GM21786 (cell line): ENCODE results near the gene GAS2L2.
"Not testable (repeated sequence)": the region's sequence is repeated elsewhere in the genome, so short reads cannot be mapped to it uniquely, and the experiment has no call there.

Experiments used
- ATAC-seq: cut with Tn5 transposase; IDR thresholded peaks from one replicate; pipeline ENCODE4 v1.9.1; 2021; ENCODE audit not compliant: unreplicated experiment

Gene GAS2L2

GRCh38 chr17:35773679-35774425 lies 20.8 kb upstream of the GAS2L2 start:
- no peak for ATAC-seq

- no peak for ATAC-seq
Observed at GRCh38 chr17:35773129-35773528, 20.1 kb upstream of the GAS2L2 start.

- no peak for ATAC-seq
Observed at GRCh38 chr17:35769895-35770486, 17.0 kb upstream of the GAS2L2 start.

GRCh38 chr17:35768797-35769196 lies 15.8 kb upstream of the GAS2L2 start:
- ATAC-seq: no peak

- ATAC-seq: no peak
Observed at GRCh38 chr17:35766903-35767510, 14.0 kb upstream of the GAS2L2 start.

- no peak for ATAC-seq
Observed at GRCh38 chr17:35766489-35766877, 13.4 kb upstream of the GAS2L2 start.

DNA sequence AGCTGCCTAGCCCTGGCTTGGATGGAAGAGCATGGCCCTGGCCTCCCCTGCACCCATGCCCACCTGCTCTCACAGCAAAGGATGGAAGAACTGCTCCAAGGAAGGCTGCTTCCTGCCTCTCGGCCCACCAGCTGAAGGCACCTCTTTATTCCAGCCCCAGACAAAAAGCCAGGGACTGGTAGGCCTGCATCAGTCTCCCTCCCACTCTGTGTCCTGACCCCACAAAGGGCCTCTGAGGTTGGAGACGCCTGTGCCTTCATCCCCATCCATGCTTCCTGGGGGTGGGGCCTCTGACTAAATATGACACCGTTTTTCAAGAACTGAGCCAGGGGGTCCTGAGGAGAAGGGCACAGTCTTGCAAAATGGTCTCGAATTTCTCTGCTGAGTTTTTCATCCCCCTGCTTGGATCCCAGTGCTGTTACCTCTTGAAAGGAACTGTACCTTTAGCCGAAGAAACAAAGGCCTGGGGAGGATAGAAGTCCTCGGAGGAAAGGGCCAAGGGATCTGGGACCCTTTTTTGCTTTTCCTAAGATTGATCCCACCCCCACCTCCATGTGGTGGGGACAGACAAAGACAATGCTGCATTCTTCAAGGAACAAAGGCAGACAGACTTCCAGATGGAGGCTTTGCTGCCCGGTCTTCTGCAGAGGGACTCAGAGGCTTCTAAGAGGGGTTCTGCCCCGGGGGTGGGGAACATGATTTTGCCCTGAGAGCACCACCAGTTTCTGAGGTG lies 12.9 kb upstream of the GAS2L2 start:
- ATAC-seq: no peak

DNA sequence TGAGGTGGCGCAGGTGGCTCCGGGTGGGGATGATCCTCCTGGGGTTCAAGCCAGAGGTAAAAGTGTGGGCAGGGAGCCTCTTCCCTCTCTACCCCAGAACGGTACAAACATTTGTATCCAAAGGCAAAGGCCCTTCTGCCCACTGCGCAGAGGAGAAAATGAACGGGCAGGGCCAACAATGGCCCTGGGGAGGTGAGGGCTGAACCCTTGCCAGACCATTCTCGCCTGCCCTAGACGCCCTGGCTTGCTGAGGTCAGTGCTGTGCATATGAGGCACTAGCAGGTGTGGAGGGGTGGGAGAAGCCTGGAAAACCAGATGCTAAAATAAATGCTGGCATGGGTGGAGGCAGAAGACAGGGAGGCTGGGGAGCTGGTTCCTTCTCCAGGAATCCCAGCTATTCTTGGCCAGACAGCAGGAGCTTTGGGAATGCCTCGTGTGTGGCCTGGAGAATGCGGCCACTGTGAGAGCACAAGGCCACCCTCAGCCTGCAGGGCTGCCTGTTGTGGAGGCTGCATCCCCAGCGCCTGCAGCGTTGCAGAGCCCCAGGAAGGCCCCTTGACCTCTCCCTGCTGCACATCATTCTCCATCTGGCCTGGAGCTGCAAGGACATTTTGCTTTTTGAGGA lies 12.2 kb upstream of the GAS2L2 start:
- no peak for ATAC-seq

GRCh38 chr17:35764123-35764991 lies 11.3 kb upstream of the GAS2L2 start:
- ATAC-seq: peak; percentile 82

DNA sequence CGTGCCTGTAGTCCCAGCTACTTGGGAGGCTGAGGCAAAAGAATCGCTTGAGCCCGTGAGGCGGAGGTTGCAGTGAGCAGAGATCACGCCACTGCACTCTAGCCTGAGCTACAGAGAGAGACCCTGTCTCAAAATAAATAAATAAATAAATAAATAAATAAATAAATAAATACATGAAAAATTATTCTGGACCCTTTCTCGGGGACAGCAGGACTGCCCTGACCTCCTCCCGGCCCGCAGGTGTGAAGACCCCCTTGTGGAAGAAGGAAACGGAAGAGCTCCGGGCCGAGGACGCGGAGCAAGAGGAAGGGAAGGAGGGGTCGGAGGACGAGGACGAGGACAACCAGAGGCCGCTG lies 10.7 kb upstream of the GAS2L2 start:
- no peak for ATAC-seq

DNA sequence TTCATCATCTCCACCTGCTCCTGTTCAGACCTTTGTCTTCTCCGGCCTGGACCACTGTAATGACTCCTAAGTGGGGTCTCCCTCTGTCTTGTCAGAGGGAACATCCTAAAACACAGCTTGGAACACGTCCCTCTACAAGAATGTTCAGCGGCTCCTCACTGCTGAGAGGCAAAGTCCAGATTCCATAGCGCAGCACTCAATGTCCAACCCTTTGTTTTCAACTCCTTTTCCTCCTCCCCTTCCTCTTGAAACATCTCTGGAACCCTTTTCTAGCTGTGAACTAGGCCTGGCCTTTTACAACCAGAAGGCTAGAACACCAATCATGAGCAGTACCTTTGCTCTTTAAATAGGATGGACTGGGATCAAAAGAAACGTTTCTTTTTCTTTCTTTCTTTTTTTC lies 8.6 kb upstream of the GAS2L2 start:
- no peak for ATAC-seq

DNA sequence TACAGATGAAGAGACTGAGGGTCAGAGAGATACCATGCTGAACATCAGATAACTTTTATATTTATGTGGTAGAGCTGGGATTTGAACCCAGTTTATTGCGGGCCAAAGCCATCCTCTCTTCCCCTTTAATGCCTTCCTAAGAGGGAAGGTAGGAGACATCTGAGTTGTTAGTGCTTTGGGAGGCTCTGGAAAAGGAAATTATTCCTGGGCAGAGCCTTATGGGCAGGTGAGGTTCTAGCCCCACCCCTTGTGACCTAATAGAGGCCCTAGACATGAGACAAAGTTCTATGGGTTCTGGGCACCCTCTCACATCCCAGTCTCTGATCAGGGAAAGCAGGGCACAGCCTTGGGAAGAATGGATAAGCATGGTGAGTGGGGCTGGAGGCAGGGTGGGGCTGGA lies 7.5 kb upstream of the GAS2L2 start, which contains the start of gene C17orf50:
TSS of gene C17orf50 (plus strand) at position 301 of the 400 bp plus-strand sequence. CDS start at position 356, 55 bp downstream.
- ATAC-seq: no peak

- ATAC-seq: no peak
Observed at GRCh38 chr17:35757243-35757642, 4.2 kb upstream of the GAS2L2 start.

- no peak for ATAC-seq
Observed at GRCh38 chr17:35752471-35752870, 568 bp downstream of the GAS2L2 start.

DNA sequence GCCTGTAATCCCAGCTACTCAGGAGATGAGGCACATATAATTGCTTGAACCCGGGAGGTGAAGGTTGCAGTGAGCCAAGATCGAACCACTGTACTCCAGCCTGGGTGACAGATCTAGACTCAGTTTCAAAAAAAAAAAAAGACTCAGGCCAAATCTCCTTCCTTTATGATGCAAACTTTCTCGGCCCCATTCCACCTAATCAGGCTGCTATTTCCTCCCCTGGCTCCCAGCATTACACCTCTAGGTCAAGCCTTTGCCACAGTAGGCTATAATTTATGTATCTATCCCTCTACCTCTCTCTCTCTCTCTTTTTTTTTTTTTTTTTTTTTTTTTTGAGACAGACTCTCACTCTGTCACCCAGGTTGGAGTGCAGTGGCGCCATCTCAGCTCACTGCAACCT lies 1.5 kb downstream of the GAS2L2 start:
- ATAC-seq: not testable (repeated sequence)

DNA sequence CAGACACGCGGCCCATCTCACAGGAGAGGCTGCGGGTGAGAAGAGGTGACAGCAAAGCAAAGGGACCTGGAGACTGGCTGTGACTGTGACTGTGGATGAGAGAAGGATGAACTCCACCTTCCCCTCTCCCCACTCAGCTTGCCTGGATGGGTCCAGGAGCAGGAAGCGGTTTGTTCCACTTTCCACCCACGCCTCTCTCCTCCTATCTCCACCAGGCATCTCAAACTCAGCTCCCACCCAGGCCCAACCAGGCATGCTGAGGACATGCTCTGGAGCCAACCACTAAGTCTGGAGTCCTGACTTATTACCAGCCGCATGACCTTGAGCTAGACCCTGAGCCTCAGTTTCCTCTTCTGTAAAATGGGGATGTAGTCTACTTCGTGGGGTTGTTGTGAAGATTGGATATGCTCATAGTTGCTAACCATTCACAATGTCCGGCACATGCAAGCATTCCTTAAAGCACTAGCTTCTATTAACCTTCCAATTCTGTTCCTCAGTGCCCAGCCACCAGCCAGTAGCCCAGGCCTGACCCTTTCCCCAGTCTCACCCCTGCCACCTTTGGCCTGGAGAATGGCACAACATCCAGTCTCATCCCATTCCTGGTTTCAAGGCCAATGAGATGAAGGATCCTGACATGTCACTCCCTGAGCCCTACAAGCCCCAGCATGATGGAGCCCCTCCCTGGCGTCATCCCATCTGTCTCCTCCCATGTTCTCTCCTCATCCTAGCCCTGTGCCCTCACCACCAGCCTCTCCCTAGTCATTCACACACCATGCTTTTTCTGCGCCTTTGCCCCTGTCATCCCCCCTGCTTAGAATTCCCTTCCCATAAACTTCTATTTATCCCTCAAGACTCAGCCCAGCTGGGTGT lies 2.3 kb downstream of the GAS2L2 start:
- ATAC-seq: no peak

DNA sequence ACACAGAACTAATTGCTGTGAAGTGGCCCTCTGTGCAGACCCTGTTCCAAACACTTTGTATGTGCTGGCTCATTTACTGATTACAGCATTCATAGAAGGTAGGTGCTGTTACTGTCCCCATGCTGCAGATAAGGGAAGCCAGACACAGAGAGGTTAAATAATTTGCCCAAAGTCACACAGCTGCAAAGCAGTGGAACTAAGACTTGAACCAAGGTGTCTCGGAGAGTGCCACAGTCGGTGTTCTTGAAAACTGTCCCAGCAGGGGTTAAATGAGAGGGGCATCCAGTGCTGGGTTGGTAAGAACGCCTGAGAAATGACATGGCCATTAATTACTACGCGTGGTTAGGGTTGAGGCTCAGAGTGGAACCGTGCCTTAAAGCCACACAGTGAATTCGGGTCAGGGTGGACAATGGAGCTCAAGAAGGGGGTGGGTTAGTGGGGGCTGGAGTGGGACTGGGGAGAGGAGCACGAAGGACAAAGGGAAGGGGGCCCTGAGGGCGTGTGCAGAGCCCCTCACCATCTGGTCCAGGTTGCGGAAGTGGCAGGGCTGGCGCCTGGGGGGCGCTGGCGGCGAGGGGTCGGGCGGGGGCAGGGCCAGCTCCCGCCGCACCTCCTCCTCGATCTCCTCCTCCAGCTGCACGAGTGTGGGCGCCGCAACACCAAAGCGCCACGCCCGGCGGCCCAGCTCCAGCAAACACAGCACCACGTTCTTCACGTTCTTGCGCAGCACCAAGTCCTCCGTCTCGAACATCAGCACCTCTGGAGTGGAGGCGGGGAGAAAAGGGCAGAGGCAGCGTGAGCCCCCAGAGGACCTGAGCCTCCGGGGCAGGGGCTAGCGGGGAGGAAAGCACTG lies 3.3 kb downstream of the GAS2L2 start:
- ATAC-seq: no peak

GRCh38 chr17:35748979-35749378 lies 4.1 kb downstream of the GAS2L2 start:
- no peak for ATAC-seq
